Astrocyte of the cerebellum (primary cell): ENCODE results near the gene ASH1L.

Experiments
- DNase-seq: peaks from one replicate; pipeline ENCODE4 v3.0.0-alpha.2; 2011; ENCODE audit warnings: low read depth
- H3K4me3 ChIP-seq: 2 replicates; pipeline ENCODE4 v1.5.1; 2011; ENCODE audit warnings: mild to moderate bottlenecking, low read depth, low read length, moderate library complexity
- in situ Hi-C: cut with HindIII; loops from 2 replicates; pipeline ENCODE4 v1.10.0; 2017; ENCODE audit warnings: low sequenced_read_pairs
- TF ChIP-seq, protein P1 (sequence below): IDR thresholded peaks from 2 replicates; pipeline ENCODE4 v1.5.1; 2012; ENCODE audit warnings: low read length, low read depth, moderate library complexity, mild to moderate bottlenecking; ENCODE audit errors: missing control alignments

Gene ASH1L

GRCh38 chr1:155481741-155482241 is 80.8 kb downstream of the ASH1L start:
- no peak for DNase-seq
- TF ChIP-seq, protein P1, sequence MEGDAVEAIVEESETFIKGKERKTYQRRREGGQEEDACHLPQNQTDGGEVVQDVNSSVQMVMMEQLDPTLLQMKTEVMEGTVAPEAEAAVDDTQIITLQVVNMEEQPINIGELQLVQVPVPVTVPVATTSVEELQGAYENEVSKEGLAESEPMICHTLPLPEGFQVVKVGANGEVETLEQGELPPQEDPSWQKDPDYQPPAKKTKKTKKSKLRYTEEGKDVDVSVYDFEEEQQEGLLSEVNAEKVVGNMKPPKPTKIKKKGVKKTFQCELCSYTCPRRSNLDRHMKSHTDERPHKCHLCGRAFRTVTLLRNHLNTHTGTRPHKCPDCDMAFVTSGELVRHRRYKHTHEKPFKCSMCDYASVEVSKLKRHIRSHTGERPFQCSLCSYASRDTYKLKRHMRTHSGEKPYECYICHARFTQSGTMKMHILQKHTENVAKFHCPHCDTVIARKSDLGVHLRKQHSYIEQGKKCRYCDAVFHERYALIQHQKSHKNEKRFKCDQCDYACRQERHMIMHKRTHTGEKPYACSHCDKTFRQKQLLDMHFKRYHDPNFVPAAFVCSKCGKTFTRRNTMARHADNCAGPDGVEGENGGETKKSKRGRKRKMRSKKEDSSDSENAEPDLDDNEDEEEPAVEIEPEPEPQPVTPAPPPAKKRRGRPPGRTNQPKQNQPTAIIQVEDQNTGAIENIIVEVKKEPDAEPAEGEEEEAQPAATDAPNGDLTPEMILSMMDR: no peak
- no peak overlapping the region for H3K4me3 ChIP-seq
- in situ Hi-C loops: no loop called here

GRCh38 chr1:155479205-155479604 is 83.4 kb downstream of the ASH1L start:
- TF ChIP-seq, protein P1: no peak
- no peak overlapping the region for H3K4me3 ChIP-seq
- in situ Hi-C loops: no loop called here
- DNase-seq: no peak

- in situ Hi-C loops: no loop called here
- no peak overlapping the region for H3K4me3 ChIP-seq
- TF ChIP-seq, protein P1: no peak
- no peak for DNase-seq
These were observed 84.2 kb downstream of the ASH1L start for GRCh38 chr1:155478270-155478852.

GRCh38 chr1:155474146-155474545 is 88.5 kb downstream of the ASH1L start:
- TF ChIP-seq, protein P1: no peak
- DNase-seq: no peak
- in situ Hi-C loops: no loop called here
- no peak overlapping the region for H3K4me3 ChIP-seq

GRCh38 chr1:155473151-155473821 is 89.3 kb downstream of the ASH1L start:
- in situ Hi-C loops: no loop called here
- TF ChIP-seq, protein P1: no peak
- DNase-seq: no peak

DNA sequence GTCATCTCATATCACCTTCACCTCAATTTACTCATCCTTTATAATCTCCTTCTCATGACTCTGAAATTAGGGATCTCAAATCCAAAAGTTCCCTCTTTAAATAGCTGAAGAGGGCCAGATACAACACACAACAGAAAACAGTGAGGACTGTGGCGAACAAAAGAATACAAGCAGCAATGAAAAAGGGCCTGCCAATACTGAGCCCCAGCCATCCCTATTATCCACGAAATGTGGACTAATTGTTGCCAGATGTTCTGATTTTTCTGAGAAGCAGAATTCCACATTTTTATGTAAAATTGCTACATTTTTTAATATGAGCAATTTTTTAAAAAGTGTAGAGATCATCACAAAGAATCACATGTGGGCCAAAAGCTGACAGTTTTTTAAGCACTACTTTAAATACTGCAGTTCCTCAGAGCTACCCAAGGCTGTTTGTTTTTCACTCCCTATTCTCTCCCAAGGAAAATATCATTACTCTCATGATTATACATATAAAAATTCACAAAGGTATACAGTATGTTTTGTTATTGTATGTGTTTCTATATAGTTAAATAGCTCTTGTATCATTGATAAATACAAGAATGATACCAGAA is 90.0 kb downstream of the ASH1L start:
- DNase-seq: peak; percentile 2
- H3K4me3 ChIP-seq: no peak overlapping the region
- TF ChIP-seq, protein P1: no peak
- in situ Hi-C loops: no loop called here

More at GRCh38 chr1:155473151-155473821, 89.3 kb downstream of the ASH1L start:
- no peak overlapping the region for H3K4me3 ChIP-seq
